NCI-H1417 treated with DMSO at 0.1 percent for 48 hours (cell line): ENCODE measurements around the gene CEP70.

ENCODE experiments used
- DNase-seq: peaks from one replicate; lab custom pipeline; 2025; lab: John Stamatoyannopoulos, UW

The CEP70 gene

DNA sequence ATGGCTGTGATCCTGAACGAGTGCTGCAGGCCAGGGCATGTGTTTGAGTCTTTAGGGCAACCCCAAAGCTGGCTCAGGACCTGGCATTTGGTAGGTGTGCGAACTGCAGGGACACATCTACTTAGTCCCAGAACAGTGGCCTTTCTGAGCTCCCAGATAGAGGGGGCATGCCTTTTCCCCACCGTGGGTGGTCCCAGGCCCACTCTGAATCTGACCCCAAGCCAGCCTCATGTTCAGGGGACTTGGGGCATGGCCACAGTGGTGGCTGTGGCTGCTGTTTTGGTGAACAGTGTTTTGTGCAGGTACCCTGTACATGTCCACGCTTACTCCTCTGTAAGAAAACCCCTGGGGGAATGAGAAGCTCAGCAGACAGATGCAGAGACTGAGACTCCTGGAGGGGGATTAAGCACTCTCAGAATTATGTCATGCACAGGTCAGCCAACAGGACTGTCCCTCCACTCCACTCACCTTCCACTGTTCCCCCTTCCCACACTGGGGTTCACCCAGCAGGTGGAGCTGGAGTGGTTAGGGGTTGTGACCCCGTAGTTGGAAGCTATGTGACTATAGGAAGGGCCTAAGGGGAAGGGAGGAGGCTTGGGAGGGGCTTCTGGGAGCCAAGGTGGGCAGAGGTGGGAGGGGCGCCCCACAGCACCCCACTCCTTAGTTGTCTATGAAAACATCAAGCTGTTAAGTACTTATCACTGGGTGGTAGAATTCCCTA lies 143.2 kb downstream of the CEP70 start:
- no peak for DNase-seq

DNA sequence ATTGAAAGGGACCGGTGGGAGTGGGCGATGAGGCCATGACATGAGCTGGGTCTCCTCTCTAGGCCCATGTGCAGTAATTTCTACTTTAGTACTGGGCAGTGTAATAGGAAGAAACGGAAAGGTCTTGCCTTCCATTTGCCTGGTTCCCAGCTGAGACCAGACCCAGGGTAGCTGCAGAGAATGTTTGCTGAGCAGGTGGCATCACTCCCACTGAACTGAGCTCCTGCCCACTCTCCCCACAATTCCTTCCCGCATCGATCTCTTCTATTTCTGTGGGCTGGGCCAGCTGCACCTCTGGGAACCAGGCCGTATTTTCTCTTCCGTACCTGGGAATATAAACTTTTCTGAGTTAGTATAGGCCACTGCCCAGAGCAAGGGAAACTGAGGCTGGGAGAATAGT lies 143.9 kb downstream of the CEP70 start:
- no peak for DNase-seq

DNA sequence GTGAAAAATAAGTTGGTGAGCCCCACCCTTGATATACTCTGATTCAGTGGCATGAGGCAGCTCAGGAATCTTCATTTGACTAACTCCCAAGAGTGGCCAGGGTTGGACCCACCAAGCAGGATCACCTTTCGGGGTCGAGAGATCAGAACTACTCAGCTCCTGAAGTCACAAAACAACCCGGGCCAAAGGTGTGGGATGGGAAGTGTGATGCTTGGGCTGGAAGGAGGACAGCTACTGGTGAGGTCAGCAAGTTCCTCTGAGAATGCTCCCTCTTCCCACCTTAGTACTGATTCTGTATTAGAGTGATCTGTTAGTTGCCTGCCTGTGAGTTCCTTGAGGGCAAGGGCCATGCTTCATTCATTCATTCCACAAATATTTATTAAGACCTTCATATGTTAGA lies 144.6 kb downstream of the CEP70 start:
- no peak for DNase-seq

DNA sequence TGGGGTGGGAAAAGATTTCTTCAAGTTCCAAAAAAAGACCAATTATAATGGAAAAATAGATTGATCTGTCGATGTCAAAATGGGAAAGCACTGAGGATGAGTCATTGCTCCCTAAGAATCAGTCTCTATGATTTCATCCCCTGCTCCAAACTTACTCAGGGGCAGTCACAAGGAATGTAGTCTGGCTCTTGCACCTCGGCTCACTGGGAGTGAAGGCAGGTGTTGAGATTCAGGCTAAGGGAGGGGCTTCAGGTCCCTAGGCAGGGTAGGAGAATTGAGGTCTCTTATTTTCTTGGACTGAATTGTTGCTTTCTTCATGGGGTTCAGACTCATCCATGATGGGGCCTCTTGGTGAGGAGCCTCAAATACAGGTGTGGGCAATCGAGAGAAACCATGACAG lies 145.4 kb downstream of the CEP70 start:
- DNase-seq = no peak

DNA sequence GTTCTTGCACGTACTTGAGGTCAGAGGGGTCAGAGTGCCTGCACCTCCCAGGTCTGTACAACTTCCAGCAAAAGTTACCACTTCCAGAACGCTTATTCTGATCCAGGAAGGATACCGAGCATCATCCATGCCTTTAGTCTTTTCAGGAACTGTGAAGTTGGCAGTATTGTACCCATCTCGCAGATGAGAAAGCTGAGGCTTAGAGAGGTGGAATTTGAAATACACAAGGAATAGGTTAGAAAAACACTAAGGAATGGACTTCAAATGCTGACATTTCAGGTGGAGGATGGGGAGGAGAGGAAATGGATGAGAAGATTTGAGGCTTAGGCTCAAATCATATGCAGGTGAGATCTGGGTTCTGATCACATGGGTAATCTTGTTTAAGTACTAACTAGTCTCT lies 148.4 kb downstream of the CEP70 start:
- no peak for DNase-seq

DNA sequence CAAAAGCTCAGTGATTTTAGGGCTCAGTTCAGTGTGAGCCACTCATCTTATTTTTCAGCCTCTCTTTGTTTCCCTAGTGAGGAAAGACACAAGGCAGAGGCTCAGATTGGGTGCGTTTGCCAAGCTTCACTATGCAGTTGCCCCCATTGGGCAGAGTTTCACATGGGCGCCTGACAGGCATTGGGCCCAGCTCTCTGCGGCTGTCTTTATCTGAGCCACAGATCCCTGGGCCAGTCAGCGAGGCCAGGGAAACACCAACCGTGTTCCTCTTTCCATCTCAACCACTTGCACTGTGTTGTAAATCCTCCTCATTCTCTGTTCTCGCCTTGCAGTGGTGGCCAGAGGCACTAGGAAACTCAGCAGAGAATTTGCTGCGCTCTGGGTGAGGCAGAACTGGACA lies 148.8 kb downstream of the CEP70 start:
- no peak for DNase-seq
